GM12878 (cell line): ENCODE data around the gene TAS2R16. TPM values are rescaled to one million over a fixed set of nuclear protein-coding genes. Genes with fewer than 3 reads are reported as not detected.

Experiments used
- ATAC-seq: fragments of 200-7000 bp; cut with Tn5 transposase; 3 replicates; pipeline ENCODE4 v1.9.1; 2020; ENCODE audit warnings: mild to moderate bottlenecking, moderate library complexity
- BruUV-seq: library from RNA; stranded (reverse); fragments of 400-500 nt; replicated peaks from 2 replicates; lab custom pipeline; 2021; lab: Mats Ljungman, UMichigan
- CTCF ChIA-PET: fragments of 300-600 bp; sonication (Branson Sonifier 250); formaldehyde crosslinking; extraction: SDS; loops from one replicate; lab custom pipeline; 2021; ENCODE audit warnings: inconsistent platforms; lab: Yijun Ruan, JAX
- POLR2A ChIA-PET: fragments of 350-600 bp; formaldehyde crosslinking; extraction: SDS; loops from one replicate; lab custom pipeline; 2021; ENCODE audit warnings: inconsistent platforms; lab: Charles Lee
- RAD21 ChIA-PET: fragments of 300-600 bp; sonication (Branson Sonifier 250); formaldehyde crosslinking; loops from one replicate; lab custom pipeline; 2023; ENCODE audit warnings: antibody characterized with exemption; ENCODE audit not compliant: unreplicated experiment; lab: Charles Lee
- SMC1A ChIA-PET: fragments of 300-600 bp; sonication (Branson Sonifier 250); formaldehyde crosslinking; loops from one replicate; lab custom pipeline; 2023; ENCODE audit not compliant: unreplicated experiment, uncharacterized antibody; lab: Charles Lee
- DNase-seq: peaks from one replicate; pipeline ENCODE4 v3.0.0-alpha.2; 2011; ENCODE audit warnings: low read depth, low spot score
- FAIRE-seq: peaks from 3 replicates; lab custom pipeline; 2011; peaks lifted over from hg19 to GRCh38; lab: Jason Lieb, UNC
- H2AFZ ChIP-seq: 2 replicates; pipeline ENCODE4 v1.6.0; 2011; ENCODE audit warnings: low read depth, low read length, control low read depth; ENCODE audit not compliant: control insufficient read depth
- H3K27ac ChIP-seq: 2 replicates; pipeline ENCODE4 v1.5.1; 2011; ENCODE audit warnings: control low read depth; ENCODE audit not compliant: control insufficient read depth, insufficient read depth
- H3K27me3 ChIP-seq, 2 experiments: replicated peaks in 1 of 2; 2 replicates each; pipeline versions ENCODE4 v1.6.0 to v1.6.1; 2011; ENCODE audit warnings: low read length in 1 of 2; ENCODE audit not compliant: control insufficient read depth in 2 of 2, insufficient read depth in 2 of 2
- H3K36me3 ChIP-seq, 2 experiments: 2 replicates each; pipeline ENCODE4 v1.5.1; 2011; ENCODE audit warnings: low read length in 1 of 2; ENCODE audit not compliant: control insufficient read depth in 2 of 2, insufficient read depth in 2 of 2
- H3K4me1 ChIP-seq: 2 replicates; pipeline ENCODE4 v1.6.1; 2011; ENCODE audit warnings: mild to moderate bottlenecking, low read length, moderate library complexity, mixed read lengths; ENCODE audit not compliant: control insufficient read depth, insufficient read depth
- H3K4me2 ChIP-seq: 2 replicates; pipeline ENCODE4 v1.6.0; 2011; ENCODE audit warnings: control low read depth; ENCODE audit not compliant: control insufficient read depth, insufficient read depth
- H3K4me3 ChIP-seq: fragments of 200-600 bp; sonication (generic); 2 replicates; pipeline ENCODE4 v1.5.1; 2016
- H3K79me2 ChIP-seq: 2 replicates; pipeline ENCODE4 v1.6.0; 2011; ENCODE audit warnings: low read length; ENCODE audit not compliant: control insufficient read depth, insufficient read depth
- H3K9ac ChIP-seq: 2 replicates; pipeline ENCODE4 v1.8.0; 2011; ENCODE audit warnings: low read length, control low read depth, mixed read lengths; ENCODE audit not compliant: control insufficient read depth, insufficient read depth
- H3K9me3 ChIP-seq: replicated peaks from 3 replicates; pipeline ENCODE4 v1.5.1; 2011; ENCODE audit warnings: mild to moderate bottlenecking, low read length; ENCODE audit not compliant: control insufficient read depth, insufficient read depth
- H4K20me1 ChIP-seq: 2 replicates; pipeline ENCODE4 v1.6.0; 2011; ENCODE audit not compliant: control insufficient read depth, insufficient read depth
- BACH1 ChIP-seq: fragments of 450-650 bp; IDR thresholded peaks from 2 replicates; pipeline ENCODE4 v1.6.1; 2017; ENCODE audit warnings: mild to moderate bottlenecking, borderline replicate concordance
- BCL11A ChIP-seq: IDR thresholded peaks from 2 replicates; pipeline ENCODE4 v1.6.1; 2011; ENCODE audit warnings: low read depth, low read length
- CBFB ChIP-seq: IDR thresholded peaks from 2 replicates; pipeline ENCODE4 v1.6.1; 2016; ENCODE audit warnings: antibody characterized with exemption, low read depth
- EED ChIP-seq: sonication (generic); IDR thresholded peaks from 2 replicates; pipeline ENCODE4 v1.6.1; 2016; ENCODE audit warnings: antibody characterized with exemption, low read depth
- EGR1 ChIP-seq, 2 experiments: IDR thresholded peaks; 1 replicate in 1 of 2; 2 replicates in 1 of 2; pipeline ENCODE4 v1.6.1; 2011 to 2012; ENCODE audit warnings: low read depth in 2 of 2, low read length in 2 of 2, borderline replicate concordance in 1 of 2, mild to moderate bottlenecking in 1 of 2, moderate library complexity in 1 of 2
- LARP7 ChIP-seq: fragments of 450-650 bp; IDR thresholded peaks from 2 replicates; pipeline ENCODE4 v1.6.1; 2017; ENCODE audit warnings: mild to moderate bottlenecking
- RCOR1 ChIP-seq: conservative IDR thresholded peaks from 2 replicates; pipeline ENCODE4 v1.6.1; 2012; ENCODE audit warnings: low read depth, low read length, improper control_type of control experiment
- SMARCA5 ChIP-seq: fragments of 450-650 bp; IDR thresholded peaks from 2 replicates; pipeline ENCODE4 v1.6.1; 2017; ENCODE audit warnings: mild to moderate bottlenecking
- SUZ12 ChIP-seq: fragments of 200-600 bp; sonication (generic); IDR thresholded peaks from one replicate; pipeline ENCODE4 v1.6.1; 2018; ENCODE audit warnings: antibody characterized with exemption, mild to moderate bottlenecking; ENCODE audit not compliant: unreplicated experiment
- ZNF622 ChIP-seq: fragments of 450-650 bp; IDR thresholded peaks from 2 replicates; pipeline ENCODE4 v1.6.1; 2017; ENCODE audit warnings: mild to moderate bottlenecking, inconsistent platforms
- WGBS: methylation state at CpG from one replicate; pipeline ENCODE4 v1.1.6; 2016; ENCODE audit warnings: low lambda C conversion rate; ENCODE audit not compliant: insufficient replicate concordance, insufficient coverage; ENCODE audit errors: missing lambda C conversion rate; 5-methylcytosine and 5-hydroxymethylcytosine counted together
- in situ Hi-C: fragments of 300-500 bp; cut with MboI; formaldehyde crosslinking; loops from 9 replicates; pipeline ENCODE4 v1.14.3; 2018; ENCODE audit warnings: mixed read lengths
- intact Hi-C: fragments of 100-400 bp; cut with micrococcal nuclease; formaldehyde crosslinking; loops from one replicate; pipeline ENCODE4 v1.14.2; 2022; ENCODE audit not compliant: unreplicated experiment
- polyA plus RNA-seq, 11 experiments: library from polyadenylated mRNA; depleted of rRNA in 4 of 11; unstranded in 6 of 11; stranded (reverse) in 5 of 11; fragments of >200 nt; fragmentation: Nextera tagmentation in 4 of 11; fragmentation: Illumina TruSeq in 1 of 11; extraction: Ambion mirVana in 4 of 11; extraction: Trizol in 1 of 11; gene quantifications; 1 replicate in 1 of 11; 2 replicates in 10 of 11; pipeline versions ENCODE4 v1.2.1 to v1.2.3, GENCODE V29; 2011 to 2016; ENCODE audit warnings: inconsistent platforms in 2 of 11, missing spikeins in 2 of 11, low read depth in 1 of 11
- total RNA-seq, 4 experiments: library from RNA; depleted of rRNA in 3 of 4; stranded (reverse); fragments of >200 nt in 3 of 4; fragmentation: Illumina TruSeq in 1 of 4; extraction: Trizol in 1 of 4; gene quantifications; 2 replicates each; pipeline versions ENCODE4 v1.2.1 to v1.2.3, GENCODE V29; 2013 to 2021
- TF ChIP-seq, protein P1 (sequence below): fragments of 450-650 bp; IDR thresholded peaks from 2 replicates; pipeline ENCODE4 v1.6.1; 2017; ENCODE audit warnings: mild to moderate bottlenecking, low read depth, inconsistent platforms; ENCODE audit not compliant: poor library complexity, severe bottlenecking
- TF ChIP-seq, protein P2 (sequence below): IDR thresholded peaks from 2 replicates; pipeline ENCODE4 v1.6.1; 2012; ENCODE audit warnings: improper control_type of control experiment, low read depth, low read length; ENCODE audit not compliant: insufficient replicate concordance
- TF ChIP-seq, protein P3 (sequence below): IDR thresholded peaks from 2 replicates; pipeline ENCODE4 v1.6.1; 2012; ENCODE audit warnings: low read depth, low read length, improper control_type of control experiment
- TF ChIP-seq, protein P4 (sequence below): IDR thresholded peaks from 2 replicates; pipeline ENCODE4 v1.6.1; 2012; ENCODE audit warnings: low read length, inconsistent platforms

Gene TAS2R16
- total and polyA plus RNA-seq, 10 of the 15 experiments (the other 5 are each of a cell fraction or from before 2014, with no cell fraction given): not detected

DNA sequence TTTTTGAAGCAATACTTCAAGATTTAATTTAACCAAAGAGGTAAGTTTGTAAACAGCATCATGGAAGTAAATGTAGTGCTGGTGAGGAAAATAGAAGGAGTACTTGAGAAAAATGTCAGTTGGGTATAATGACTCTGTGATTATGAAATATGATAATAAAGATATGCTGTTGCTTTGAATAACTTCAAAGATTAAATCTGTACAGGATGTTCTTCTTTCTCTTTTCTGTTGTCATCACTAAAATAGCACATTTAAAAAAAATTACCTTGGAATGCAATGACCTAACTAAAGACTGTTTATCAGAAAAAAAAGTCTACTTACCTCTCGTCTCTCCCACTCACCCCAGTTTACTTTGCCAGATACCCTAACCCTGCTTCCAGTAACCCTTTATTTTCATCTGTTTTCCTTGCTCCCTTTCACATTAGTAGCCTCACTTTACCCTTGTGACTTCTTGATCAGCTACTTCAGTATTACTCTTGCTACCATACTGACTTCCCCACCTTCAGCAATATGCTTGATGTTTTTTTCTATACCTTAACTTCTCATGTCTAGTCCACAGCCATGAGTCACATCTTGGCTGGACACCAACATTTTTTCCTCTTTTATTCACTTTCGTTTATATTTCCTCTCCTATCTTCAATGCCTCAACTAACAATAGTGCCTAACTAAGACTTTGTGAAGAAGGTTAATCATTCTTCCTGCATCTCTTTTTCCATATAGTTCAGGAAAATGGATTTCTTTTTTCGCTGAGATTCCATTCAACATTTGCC is 29.7 kb upstream of the TAS2R16 start:
- Histone ChIP-seq H3K27me3 (no peaks in the 10 kb centered on the region), H3K4me3 (no peak overlapping the region), H2AFZ (no peak overlapping the region), H3K36me3 (no peaks in the 10 kb centered on the region), H3K4me1 (no peaks in the 10 kb centered on the region), H3K4me2 (no peak overlapping the region), H3K9ac (no peak overlapping the region), H3K27ac (no peak overlapping the region), H3K9me3 (no peaks in the 10 kb centered on the region), H4K20me1 (no peaks in the 10 kb centered on the region), H3K79me2 (no peaks in the 10 kb centered on the region)
- BruUV-seq: no TSS peak
- ATAC-seq: no peak
- SMC1A ChIA-PET: no interaction called here
- no peak for DNase-seq
- no peak for FAIRE-seq
- CTCF ChIA-PET: no interaction called here
- intact Hi-C loops (no loop called here), in situ Hi-C loops (no loop called here)
- 15% methylated on average over 3 of the region's 3 CpGs for WGBS
- POLR2A ChIA-PET: no interaction called here
- RAD21 ChIA-PET: no interaction called here
- TF ChIP-seq EGR1 (IDR thresholded peaks at IDR 0.05; ENCODE audit: borderline replicate concordance in 1 of 2, low read depth in 2 of 2, low read length in 2 of 2) (no peak), ZNF622 (no peak), CBFB (no peak), BACH1 (no peak), SMARCA5 (no peak), LARP7 (no peak), RCOR1 (no peak), BCL11A (no peak), SUZ12 (no peak), EED (no peak)
- TF ChIP-seq, protein P1, sequence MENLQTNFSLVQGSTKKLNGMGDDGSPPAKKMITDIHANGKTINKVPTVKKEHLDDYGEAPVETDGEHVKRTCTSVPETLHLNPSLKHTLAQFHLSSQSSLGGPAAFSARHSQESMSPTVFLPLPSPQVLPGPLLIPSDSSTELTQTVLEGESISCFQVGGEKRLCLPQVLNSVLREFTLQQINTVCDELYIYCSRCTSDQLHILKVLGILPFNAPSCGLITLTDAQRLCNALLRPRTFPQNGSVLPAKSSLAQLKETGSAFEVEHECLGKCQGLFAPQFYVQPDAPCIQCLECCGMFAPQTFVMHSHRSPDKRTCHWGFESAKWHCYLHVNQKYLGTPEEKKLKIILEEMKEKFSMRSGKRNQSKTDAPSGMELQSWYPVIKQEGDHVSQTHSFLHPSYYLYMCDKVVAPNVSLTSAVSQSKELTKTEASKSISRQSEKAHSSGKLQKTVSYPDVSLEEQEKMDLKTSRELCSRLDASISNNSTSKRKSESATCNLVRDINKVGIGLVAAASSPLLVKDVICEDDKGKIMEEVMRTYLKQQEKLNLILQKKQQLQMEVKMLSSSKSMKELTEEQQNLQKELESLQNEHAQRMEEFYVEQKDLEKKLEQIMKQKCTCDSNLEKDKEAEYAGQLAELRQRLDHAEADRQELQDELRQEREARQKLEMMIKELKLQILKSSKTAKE: no peak
- TF ChIP-seq, protein P2, sequence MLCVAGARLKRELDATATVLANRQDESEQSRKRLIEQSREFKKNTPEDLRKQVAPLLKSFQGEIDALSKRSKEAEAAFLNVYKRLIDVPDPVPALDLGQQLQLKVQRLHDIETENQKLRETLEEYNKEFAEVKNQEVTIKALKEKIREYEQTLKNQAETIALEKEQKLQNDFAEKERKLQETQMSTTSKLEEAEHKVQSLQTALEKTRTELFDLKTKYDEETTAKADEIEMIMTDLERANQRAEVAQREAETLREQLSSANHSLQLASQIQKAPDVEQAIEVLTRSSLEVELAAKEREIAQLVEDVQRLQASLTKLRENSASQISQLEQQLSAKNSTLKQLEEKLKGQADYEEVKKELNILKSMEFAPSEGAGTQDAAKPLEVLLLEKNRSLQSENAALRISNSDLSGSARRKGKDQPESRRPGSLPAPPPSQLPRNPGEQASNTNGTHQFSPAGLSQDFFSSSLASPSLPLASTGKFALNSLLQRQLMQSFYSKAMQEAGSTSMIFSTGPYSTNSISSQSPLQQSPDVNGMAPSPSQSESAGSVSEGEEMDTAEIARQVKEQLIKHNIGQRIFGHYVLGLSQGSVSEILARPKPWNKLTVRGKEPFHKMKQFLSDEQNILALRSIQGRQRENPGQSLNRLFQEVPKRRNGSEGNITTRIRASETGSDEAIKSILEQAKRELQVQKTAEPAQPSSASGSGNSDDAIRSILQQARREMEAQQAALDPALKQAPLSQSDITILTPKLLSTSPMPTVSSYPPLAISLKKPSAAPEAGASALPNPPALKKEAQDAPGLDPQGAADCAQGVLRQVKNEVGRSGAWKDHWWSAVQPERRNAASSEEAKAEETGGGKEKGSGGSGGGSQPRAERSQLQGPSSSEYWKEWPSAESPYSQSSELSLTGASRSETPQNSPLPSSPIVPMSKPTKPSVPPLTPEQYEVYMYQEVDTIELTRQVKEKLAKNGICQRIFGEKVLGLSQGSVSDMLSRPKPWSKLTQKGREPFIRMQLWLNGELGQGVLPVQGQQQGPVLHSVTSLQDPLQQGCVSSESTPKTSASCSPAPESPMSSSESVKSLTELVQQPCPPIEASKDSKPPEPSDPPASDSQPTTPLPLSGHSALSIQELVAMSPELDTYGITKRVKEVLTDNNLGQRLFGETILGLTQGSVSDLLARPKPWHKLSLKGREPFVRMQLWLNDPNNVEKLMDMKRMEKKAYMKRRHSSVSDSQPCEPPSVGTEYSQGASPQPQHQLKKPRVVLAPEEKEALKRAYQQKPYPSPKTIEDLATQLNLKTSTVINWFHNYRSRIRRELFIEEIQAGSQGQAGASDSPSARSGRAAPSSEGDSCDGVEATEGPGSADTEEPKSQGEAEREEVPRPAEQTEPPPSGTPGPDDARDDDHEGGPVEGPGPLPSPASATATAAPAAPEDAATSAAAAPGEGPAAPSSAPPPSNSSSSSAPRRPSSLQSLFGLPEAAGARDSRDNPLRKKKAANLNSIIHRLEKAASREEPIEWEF: no peak
- TF ChIP-seq, protein P3, sequence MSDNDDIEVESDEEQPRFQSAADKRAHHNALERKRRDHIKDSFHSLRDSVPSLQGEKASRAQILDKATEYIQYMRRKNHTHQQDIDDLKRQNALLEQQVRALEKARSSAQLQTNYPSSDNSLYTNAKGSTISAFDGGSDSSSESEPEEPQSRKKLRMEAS: no peak
- TF ChIP-seq, protein P4, sequence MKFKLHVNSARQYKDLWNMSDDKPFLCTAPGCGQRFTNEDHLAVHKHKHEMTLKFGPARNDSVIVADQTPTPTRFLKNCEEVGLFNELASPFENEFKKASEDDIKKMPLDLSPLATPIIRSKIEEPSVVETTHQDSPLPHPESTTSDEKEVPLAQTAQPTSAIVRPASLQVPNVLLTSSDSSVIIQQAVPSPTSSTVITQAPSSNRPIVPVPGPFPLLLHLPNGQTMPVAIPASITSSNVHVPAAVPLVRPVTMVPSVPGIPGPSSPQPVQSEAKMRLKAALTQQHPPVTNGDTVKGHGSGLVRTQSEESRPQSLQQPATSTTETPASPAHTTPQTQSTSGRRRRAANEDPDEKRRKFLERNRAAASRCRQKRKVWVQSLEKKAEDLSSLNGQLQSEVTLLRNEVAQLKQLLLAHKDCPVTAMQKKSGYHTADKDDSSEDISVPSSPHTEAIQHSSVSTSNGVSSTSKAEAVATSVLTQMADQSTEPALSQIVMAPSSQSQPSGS: no peak
